ENCODE results near the gene SNX4.
"Not testable (repeated sequence)": the region's sequence is repeated elsewhere in the genome, so short reads cannot be mapped to it uniquely, and the experiment has no call there.

SNX4 gene

GRCh38 chr3:125519678-125520562, at the start of gene SNX4:
SNX4 (minus strand) TSS chr3:125520202; CDS start chr3:125520172, 30 bp downstream.
- peak; percentile 73 for DNase-seq (ENCODE audit: low read depth)

GRCh38 chr3:125556314-125556713, 36.3 kb upstream of the SNX4 start:
- no peak for DNase-seq (ENCODE audit: low read depth)

GRCh38 chr3:125552401-125552800, 32.4 kb upstream of the SNX4 start:
- no peak for DNase-seq (ENCODE audit: low read depth)

GRCh38 chr3:125528920-125529319, 8.9 kb upstream of the SNX4 start:
- no peak for DNase-seq (ENCODE audit: low read depth)

- no peak for DNase-seq (ENCODE audit: low read depth)
These were observed 5.2 kb upstream of the SNX4 start for GRCh38 chr3:125525153-125525552.

- not testable (repeated sequence) for DNase-seq (ENCODE audit: low read depth)
These were observed 539 bp upstream of the SNX4 start for GRCh38 chr3:125520563-125520919.

- DNase-seq (ENCODE audit: low read depth) = no peak
These were observed 4.6 kb downstream of the SNX4 start for GRCh38 chr3:125515421-125515820.

GRCh38 chr3:125513490-125514115, 6.4 kb downstream of the SNX4 start:
- no peak for DNase-seq (ENCODE audit: low read depth)

- no peak for DNase-seq (ENCODE audit: low read depth)
These were observed 7.7 kb downstream of the SNX4 start for GRCh38 chr3:125512135-125512920.

GRCh38 chr3:125511420-125512118, 8.4 kb downstream of the SNX4 start:
- DNase-seq (ENCODE audit: low read depth) = no peak

GRCh38 chr3:125507128-125507527, 12.9 kb downstream of the SNX4 start:
- DNase-seq (ENCODE audit: low read depth) = no peak

GRCh38 chr3:125498630-125499029, 21.4 kb downstream of the SNX4 start:
- DNase-seq (ENCODE audit: low read depth) = no peak

- DNase-seq (ENCODE audit: low read depth) = no peak
These were observed 23.3 kb downstream of the SNX4 start for GRCh38 chr3:125496701-125497100.

- no peak for DNase-seq (ENCODE audit: low read depth)
These were observed 37.6 kb downstream of the SNX4 start for GRCh38 chr3:125482406-125482805.

GRCh38 chr3:125481786-125482185, 38.2 kb downstream of the SNX4 start:
- no peak for DNase-seq (ENCODE audit: low read depth)

GRCh38 chr3:125481375-125481759, 38.6 kb downstream of the SNX4 start:
- not testable (repeated sequence) for DNase-seq (ENCODE audit: low read depth)

GRCh38 chr3:125480656-125481374, 39.2 kb downstream of the SNX4 start:
- DNase-seq (ENCODE audit: low read depth) = no peak

GRCh38 chr3:125479091-125479490, 40.9 kb downstream of the SNX4 start:
- no peak for DNase-seq (ENCODE audit: low read depth)

GRCh38 chr3:125478326-125478725, 41.7 kb downstream of the SNX4 start:
- DNase-seq (ENCODE audit: low read depth) = no peak

GRCh38 chr3:125477701-125478100, 42.3 kb downstream of the SNX4 start:
- no peak for DNase-seq (ENCODE audit: low read depth)

- DNase-seq (ENCODE audit: low read depth) = no peak
These were observed 49.3 kb downstream of the SNX4 start for GRCh38 chr3:125470671-125471070.

Measured in stimulated activated CD8-positive, alpha-beta memory T cell treated with anti-CD3 and anti-CD28 coated beads, Interleukin-12 subunit alpha, Interleukin-12 subunit beta, amount 100 ng/mL, for 1 hour (primary cell).